Measurements from ENCODE around the gene SRP9. TPM values are rescaled to one million over a fixed set of nuclear protein-coding genes. Genes with fewer than 3 reads are reported as not detected.

Gene SRP9
- total RNA-seq, 1 donor from 2014 or later = 143 TPM

- intact Hi-C loops (cut with micrococcal nuclease) = no loop called here
These were observed 39.3 kb downstream of the SRP9 start for GRCh38 chr1:225816643-225817538.

GRCh38 chr1:225817611-225818061 is 40.0 kb downstream of the SRP9 start:
- H3K4me1 Mint-ChIP-seq = no peaks in the 10 kb centered on the region
- no peak overlapping the region for H3K27ac Mint-ChIP-seq
- DNase-seq (no peak), ATAC-seq (ENCODE audit: low read depth) (no peak)
- ChIA-PET CTCF (no interaction called here), POLR2A (no interaction called here)
- no peaks in the 10 kb centered on the region for H3K27me3 Mint-ChIP-seq
- no peak overlapping the region for H3K4me3 Mint-ChIP-seq
- intact Hi-C loops (cut with micrococcal nuclease) = no loop called here
- no peak for TF ChIP-seq CTCF (IDR thresholded peaks at IDR 0.05)
- H3K9me3 Mint-ChIP-seq = no peaks in the 10 kb centered on the region
- no peaks in the 10 kb centered on the region for H3K36me3 Mint-ChIP-seq (ENCODE audit: low read depth)

More at GRCh38 chr1:225816643-225817538, 39.3 kb downstream of the SRP9 start:
- Mint-ChIP-seq H3K9me3 (no peaks in the 10 kb centered on the region), H3K27ac (no peak overlapping the region), H3K27me3 (no peaks in the 10 kb centered on the region), H3K4me1 (no peaks in the 10 kb centered on the region), H3K4me3 (no peak overlapping the region), H3K36me3 (ENCODE audit: low read depth) (no peaks in the 10 kb centered on the region)
- no peak for ATAC-seq (ENCODE audit: low read depth)
- POLR2A ChIA-PET = no interaction called here
- CTCF ChIA-PET = no interaction called here
- DNase-seq = no peak
- TF ChIP-seq CTCF (IDR thresholded peaks at IDR 0.05) = no peak

- Mint-ChIP-seq H3K4me1 (no peaks in the 10 kb centered on the region), H3K9me3 (no peaks in the 10 kb centered on the region), H3K27me3 (no peaks in the 10 kb centered on the region), H3K27ac (no peak overlapping the region), H3K36me3 (ENCODE audit: low read depth) (no peaks in the 10 kb centered on the region), H3K4me3 (no peak overlapping the region)
- POLR2A ChIA-PET = no interaction called here
- intact Hi-C loops (cut with micrococcal nuclease) = no loop called here
- ATAC-seq (ENCODE audit: low read depth) = no peak
- TF ChIP-seq CTCF (IDR thresholded peaks at IDR 0.05) = no peak
- DNase-seq = no peak
- CTCF ChIA-PET = no interaction called here
These were observed 40.6 kb downstream of the SRP9 start for GRCh38 chr1:225818229-225818628.

- H3K9me3 Mint-ChIP-seq = no peaks in the 10 kb centered on the region
- no peaks in the 10 kb centered on the region for H3K4me1 Mint-ChIP-seq
- DNase-seq (no peak), ATAC-seq (ENCODE audit: low read depth) (no peak)
- H3K4me3 Mint-ChIP-seq = no peak overlapping the region
- no peak overlapping the region for H3K27ac Mint-ChIP-seq
- ChIA-PET POLR2A (no interaction called here), CTCF (no interaction called here)
- TF ChIP-seq CTCF (IDR thresholded peaks at IDR 0.05) = no peak
- H3K27me3 Mint-ChIP-seq = no peaks in the 10 kb centered on the region
- no peaks in the 10 kb centered on the region for H3K36me3 Mint-ChIP-seq (ENCODE audit: low read depth)
- intact Hi-C loops (cut with micrococcal nuclease) = no loop called here
These were observed 41.9 kb downstream of the SRP9 start for GRCh38 chr1:225819346-225820192.

- H3K9me3 Mint-ChIP-seq = no peaks in the 10 kb centered on the region
- TF ChIP-seq CTCF (IDR thresholded peaks at IDR 0.05) = no peak
- no peak for DNase-seq
- ATAC-seq (ENCODE audit: low read depth) = no peak
- intact Hi-C loops (cut with micrococcal nuclease) = no loop called here
- H3K27me3 Mint-ChIP-seq = no peaks in the 10 kb centered on the region
- POLR2A ChIA-PET = interaction anchor here (0.6 kb wide), 1 partner anchor 169 kb away, joined by 4 read pairs; no protein-coding TSS in a partner anchor
- H3K4me1 Mint-ChIP-seq = no peaks in the 10 kb centered on the region
- no peak overlapping the region for H3K27ac Mint-ChIP-seq
- H3K36me3 Mint-ChIP-seq (ENCODE audit: low read depth) = no peaks in the 10 kb centered on the region
- H3K4me3 Mint-ChIP-seq = no peak overlapping the region
- CTCF ChIA-PET = no interaction called here
These were observed 43.0 kb downstream of the SRP9 start for GRCh38 chr1:225820522-225821120.

All from activated B cell treated with CpG ODN at 0.5 μM for 24 hours (primary cell).